GM12892 (cell line): ENCODE results near the gene TFF2.

Experiments
- POLR2A ChIP-seq: IDR thresholded peaks from 2 replicates; pipeline ENCODE4 v1.6.1; 2011; ENCODE audit warnings: low read depth, low read length, control low read depth
- POLR2AphosphoS5 ChIP-seq: IDR thresholded peaks from 2 replicates; pipeline ENCODE4 v1.6.1; 2011; ENCODE audit warnings: low read depth, low read length, control low read depth

DNA sequence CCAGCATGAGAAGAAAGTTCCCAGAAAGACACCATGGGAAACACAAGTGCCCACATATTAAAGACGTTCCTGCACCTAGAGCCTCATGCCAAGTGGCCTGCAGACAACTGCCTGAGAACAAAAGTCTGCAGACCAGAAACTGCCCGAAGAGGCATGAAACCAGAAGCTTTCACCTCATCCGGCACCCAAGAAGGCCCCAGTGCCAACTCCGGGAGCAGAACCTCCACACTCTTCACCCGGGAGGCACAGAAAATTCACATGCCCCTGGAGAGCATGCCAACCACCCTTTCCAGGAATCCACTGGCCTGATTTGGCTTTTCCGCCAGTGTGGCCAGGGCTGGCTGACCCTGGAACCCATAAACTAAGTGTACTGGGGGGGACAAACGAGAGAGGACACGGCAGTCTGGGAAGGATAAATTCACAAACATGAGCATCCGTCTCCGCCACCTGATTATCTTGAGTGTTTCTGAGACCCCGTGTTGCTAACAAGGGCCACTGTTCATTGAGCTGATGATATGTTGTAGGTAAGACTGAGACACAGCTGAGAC, 6.8 kb downstream of the TFF2 start:
- TF ChIP-seq POLR2A (no peak), POLR2AphosphoS5 (no peak)
